ENCODE data around the gene LMO2.
"Not testable (repeated sequence)": the region's sequence is repeated elsewhere in the genome, so short reads cannot be mapped to it uniquely, and the experiment has no call there.

Gene LMO2

DNA sequence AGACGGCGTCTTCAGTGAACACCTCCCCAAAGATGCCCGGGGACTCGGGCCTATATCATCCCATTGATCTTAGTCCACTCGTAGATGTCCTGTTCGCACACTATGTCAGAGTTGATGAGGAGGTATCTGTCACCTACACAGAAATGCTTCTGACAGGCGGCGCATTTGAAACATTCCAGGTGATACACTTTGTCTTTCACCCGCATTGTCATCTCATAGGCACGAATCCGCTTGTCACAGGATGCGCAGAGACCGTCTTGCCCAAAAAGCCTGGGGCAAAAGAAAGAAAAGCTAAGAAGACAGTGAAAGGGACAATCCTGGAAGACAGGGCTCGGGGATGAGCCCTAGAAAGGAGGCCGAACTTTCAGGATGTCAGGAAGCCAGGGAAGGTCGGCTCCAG, 32.6 kb downstream of the LMO2 start:
- DNase-seq = no peak

DNA sequence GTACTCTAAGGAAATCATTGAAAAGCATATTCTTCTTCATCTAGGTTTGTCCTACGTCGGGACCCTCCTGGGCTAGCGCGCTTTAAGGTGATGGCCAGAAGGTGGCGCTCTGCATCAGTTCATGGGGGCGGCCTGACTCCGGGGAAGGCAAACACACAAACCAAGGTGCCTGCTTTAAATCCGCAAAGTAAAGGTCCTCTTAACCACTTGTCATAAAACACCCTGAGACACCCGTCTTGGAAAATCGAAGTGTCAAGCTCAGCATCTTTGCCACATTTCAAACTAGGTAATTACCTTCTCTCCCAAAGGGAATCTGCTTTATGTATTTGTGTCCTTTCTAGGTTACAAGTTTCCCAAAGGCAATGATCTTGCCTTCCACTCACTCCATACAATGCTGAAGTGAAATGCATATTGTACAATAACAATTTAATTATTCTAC, 33.9 kb downstream of the LMO2 start:
- DNase-seq = peak; percentile 63 to 91

DNA sequence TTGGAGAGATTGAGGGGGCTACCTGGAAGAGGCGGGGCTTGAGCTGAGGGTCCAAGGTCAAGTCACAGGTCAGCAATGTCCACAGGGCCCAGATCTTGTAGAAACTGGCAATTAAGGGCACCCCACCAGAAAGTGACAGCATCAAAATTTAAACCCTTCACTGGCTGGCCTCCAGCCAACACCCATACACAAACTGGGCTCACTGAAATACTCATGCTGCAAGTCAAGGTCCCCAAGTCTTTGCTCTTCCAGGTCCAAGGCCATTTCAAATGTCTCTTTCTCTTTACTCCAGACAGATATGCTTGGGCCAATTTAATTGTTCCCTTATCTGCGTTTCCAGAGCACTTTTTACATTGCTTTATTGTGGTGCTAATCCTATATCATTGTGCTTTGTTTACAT, 36.4 kb downstream of the LMO2 start:
- no peak for DNase-seq

DNA sequence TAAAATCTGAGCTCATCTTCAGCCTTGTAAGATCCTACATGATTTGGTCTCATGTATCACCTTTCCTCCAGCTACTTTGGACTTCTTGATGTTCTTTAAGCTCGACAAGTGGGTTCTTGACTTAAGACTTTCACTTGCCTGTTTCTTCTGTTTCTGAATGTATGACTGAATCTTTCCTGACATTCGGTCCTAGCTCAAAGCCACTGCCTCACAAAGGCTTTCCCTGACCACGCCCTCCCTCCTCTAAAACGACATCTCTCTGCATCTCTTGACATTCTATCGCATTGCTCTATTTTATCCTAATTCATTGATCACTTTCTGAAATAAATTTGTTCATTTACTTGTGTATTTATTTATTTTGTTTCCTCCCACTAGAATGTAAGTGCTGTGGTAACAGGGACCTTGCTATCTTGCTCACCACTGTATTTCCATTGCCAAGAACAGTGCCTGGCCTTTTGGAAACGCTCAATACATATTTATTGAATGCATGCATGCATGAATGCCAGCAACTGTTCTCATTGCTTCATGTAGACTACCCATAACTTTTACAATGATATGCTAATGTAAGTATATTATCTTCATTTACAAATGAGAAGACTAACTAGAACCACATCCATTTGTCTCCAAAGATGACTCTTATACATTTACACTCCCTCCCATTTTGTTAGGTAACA, 43.0 kb downstream of the LMO2 start:
- no peak for DNase-seq

DNA sequence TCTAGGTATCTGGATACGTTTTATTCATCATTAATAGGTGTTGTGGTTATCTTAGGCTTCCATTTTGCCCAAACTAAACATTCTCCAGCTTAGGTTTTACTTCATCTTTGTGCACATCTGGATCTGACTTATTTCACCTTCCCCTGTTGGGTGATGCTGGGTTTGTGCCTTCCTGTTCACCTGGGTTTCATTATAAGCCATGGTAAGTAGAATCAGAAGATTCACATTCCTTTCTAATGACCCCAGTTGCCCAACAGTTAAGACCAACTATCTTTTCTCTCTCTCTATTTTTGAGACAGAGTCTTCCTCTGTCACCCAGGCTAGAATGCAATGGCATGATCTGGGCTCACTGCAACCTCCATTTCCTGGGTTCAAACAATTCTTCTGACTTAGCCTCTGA, 44.6 kb downstream of the LMO2 start:
- DNase-seq = no peak

DNA sequence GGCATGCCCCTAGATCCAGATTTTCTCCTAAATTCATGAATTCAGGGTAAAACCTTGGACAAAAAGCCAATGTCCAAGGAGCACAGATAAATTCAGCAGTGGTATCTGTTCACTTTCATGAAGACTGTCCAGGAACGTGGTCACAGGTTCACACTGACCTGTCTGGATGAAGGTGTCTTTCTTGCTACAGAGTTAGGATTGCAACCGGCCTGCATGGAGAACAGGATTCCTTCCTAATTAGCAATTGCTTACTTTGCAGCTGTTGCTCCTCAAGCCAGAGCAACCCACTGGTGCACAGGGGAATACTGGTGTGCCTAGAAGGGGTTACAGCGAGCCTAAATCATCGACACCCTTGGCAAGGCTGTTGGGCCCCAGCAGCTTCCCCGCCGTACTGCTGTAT, 47.6 kb downstream of the LMO2 start:
- DNase-seq = no peak

DNA sequence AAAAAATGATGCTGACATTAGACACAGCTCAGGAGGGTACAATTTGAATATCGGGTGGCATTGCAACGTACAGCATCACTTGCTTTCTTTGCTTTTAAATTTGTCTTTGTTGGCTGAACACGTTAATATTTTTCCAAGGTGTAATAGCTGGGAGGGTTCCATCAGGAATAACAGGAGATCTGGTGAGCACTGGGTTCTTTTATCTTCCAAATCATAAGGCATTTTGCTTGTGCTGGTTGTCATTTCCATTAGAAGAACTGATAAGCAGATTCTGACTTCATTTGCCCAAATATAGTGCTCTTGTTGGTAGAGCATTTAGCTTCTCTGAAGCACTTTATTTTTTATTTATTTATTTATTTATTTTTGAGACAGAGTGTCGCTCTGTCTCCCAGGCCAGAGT, 48.9 kb downstream of the LMO2 start:
- peak in 1 of 2 experiments; percentile 36 for DNase-seq

DNA sequence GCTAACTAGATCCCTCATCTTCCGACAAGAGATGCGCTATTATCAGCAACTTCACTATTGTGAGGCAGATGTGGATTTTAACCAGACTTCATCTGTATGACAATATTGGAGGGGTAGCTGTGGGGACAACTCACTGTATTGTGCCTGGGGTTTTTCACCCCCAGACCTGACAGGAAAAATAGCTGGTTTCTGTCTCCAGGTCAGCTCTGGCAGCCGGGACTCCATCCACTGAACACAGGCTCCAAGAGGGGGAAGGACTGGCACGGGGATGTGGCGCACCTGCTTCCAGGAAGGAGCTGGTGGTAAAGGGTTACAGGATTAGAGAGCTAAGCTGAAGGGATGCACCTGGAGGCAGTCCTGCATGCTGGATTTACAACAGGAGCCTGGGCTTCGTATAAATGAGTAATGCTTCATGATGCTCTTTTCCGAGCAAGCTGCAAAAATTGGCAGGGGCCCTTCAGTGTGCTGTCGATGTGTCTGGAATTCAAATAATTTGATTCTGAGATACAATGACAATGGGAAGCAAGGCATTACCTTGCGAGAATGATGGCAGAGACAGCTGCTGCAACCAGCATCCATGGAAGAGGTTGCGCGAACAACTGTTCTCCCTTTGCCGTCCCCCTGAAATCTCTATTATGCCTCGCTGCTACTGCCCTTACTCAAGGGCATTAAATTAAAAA, 49.5 kb downstream of the LMO2 start:
- peak; percentile 40 to 71 for DNase-seq

DNA sequence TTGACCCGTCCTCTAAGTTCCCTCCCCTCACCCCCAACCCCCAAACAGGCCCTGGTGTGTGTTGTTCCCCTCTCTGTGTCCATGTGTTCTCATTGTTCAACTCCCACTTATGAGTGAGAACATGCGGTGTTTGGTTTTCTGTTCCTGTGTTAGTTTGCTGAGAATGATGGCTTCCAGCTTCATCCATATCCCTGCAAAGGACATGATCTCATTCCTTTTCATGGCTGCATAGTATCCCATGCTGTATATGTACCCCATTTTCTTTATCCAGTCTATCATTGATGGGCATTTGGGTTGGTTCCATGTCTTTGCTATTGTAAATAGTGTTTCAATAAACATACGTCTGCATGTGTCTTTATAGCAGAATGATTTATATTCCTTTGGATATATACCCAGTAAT, 53.6 kb downstream of the LMO2 start:
- DNase-seq = not testable (repeated sequence)

DNA sequence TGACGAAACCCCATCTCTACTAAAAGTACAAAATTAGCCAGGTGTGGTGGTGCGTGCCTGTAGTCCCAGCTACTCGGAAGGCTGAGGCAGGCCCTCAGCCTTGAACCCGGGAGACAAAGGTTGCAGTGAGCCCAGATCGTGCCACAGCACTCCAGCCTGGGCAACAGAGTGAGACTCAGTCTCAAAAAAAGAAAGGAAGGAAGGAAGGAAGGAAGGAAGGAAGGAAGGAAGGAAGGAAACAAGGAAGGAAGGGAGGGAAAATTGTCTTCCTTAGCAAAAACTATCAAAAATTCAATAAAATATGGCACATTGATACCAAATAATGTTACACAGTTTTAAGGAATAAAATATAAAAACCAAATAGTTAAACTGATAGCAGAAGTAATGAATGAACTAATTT, 54.5 kb downstream of the LMO2 start:
- not testable (repeated sequence) for DNase-seq

DNA sequence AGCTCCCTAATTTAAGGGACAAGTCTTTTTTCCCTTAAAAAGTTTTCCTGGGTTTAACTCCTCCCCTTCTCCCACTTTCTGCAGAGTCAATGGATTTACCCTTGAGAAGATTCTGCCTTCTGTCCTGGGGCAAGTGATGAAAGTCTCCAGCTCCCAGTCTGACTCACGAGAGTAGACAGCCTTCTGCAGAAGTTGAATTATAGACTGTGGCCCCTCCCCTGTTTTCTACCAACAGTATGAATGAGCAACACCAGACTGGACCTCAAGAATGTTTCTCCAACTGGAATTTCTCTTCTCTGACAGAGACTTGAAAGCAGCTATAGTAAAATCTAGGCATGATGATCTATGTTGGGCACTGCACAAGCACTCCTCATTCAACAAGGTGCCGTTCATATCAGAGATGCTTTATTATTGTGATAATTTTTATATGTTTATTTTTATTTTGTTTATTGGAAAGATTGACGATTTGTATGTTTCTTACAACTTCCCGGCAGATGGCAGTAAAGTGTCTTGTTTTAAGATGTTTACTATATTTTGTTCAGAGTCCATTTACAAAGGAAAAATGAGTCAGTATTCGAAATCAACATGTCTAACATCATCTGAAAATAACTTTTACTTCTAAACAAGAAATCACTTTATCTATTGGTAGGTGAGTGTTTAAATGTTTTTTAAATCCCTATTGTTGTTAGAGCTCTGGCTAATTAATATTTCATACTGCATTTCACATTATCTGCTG, 56.6 kb downstream of the LMO2 start:
- DNase-seq = peak; percentile 40 to 64

DNA sequence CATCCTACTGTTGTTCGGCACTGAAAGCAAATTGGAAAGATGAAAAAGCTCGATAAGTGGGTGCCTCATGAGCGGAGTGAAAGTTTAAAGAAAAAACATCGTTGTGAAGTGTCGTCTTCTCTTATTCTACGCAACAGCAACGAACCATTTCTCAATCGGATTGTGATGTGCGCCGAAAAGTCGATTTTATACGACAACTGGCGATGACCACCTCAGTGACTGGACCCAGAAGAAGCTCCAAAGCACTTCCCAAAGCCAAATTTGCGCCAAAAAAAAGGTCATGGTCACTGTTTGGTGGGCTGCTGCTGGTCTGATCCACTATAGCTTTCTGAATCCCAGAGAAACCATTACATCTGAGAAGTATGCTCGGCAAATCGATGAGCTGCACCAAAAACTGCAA, 59.2 kb downstream of the LMO2 start:
- DNase-seq = no peak

DNA sequence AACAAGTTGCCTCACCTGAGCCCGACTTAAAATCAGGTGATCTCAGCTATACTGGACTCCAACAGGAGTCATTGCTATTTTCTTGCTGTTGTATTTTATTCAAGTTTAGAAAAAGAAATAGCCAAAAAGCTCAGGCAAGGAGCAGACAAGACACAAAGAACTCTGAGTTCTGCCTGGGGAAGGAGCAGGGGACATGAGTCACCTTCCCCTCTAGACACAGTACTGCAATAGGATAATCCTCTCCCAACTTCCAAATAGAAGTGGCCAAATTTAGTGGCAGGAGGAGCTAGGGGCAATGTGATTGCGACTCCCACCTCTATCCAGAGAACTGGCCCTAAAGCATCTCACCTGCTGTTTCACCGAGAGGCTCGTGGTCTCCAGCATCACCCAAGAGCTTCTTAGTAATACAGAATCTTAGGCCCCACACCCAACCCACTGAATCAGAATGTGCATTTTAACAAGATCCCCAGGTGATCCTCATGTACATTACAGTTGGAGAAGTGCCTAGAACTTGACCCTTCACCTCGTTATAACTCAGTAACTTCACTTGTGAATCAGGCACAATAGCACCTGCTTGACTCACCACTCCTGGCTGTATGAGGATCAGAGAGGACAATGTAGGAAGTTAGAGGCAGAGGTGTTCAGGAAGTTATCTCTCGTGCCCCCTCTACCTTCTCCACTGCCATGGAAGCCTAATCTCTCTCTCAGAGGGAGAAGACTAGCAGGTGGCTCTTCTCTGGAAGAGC, 60.8 kb downstream of the LMO2 start:
- no peak for DNase-seq

DNA sequence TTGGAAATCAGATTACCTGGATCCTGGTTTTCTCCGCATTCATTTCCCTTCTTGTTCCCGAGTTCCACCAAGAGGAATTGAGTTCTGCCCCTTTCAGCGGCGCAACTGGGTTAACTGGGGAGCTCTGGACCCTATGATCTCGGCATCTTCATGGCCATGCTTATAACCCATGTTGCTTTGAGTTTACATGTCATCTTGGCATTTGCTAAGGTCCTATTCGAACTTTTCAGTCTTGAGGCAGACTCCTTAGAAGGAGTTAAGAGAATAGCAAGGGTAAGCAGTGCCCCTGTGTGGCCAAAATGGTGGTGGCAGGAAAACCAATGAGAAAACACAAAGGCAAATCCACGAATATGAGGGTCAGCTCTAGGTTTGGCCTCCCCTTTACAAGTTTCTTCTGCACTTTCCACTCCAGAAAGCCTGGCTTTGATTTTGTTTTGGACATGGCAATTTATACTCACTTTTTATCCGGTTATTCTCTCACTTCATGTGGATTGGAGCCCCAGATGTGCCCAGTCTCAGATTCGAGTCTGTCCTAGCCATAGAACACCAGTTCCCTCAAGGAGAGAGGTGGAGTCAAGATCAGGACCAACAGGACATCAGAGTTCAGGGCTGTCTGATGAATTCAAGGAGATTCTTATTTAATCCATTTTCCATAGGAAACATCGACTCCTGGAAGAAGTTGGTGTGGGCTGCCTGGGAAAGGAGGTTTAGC, 62.3 kb downstream of the LMO2 start:
- DNase-seq = peak; percentile 54 to 78

DNA sequence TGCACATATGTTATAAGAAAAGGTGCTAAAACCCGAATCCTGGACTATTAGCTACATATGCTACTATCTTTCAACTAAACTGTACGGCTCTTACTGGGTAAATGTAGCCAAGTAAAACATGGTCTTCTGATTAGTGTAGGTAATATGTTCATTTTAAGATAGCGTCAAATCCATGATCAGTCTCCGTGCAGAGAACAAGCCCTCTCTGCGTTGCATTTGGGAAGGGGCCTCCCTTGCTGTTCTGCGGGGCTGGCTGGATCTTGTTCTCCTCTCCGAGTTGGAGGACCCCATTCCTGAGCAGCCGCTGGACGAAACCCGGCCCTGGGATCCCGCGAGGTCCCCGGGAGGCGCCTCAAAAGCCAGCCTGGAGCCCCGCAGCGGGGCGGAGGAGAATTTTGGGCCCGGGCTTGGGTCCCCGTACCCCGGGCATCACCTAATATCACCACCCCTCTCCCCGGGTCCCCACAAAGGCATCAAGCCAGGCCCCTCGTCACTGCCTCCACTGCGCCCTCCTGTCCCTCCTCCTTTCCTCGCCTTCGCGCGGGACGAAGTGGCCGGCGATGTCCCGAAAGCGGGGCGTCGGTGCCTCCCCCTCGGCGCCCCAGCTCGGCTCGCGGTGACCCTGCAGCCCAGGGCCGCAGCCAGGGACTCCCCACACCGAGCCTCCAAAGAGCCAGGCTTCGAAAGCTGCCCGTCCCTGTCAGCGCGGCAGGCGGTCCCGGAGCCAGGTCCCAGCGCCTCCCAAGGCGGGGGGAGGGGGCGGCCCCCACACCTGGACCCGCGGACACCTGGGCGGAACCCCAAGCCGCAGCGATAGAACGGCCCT, 63.1 kb downstream of the LMO2 start:
- DNase-seq = peak in 1 of 2 experiments; percentile 61

DNA sequence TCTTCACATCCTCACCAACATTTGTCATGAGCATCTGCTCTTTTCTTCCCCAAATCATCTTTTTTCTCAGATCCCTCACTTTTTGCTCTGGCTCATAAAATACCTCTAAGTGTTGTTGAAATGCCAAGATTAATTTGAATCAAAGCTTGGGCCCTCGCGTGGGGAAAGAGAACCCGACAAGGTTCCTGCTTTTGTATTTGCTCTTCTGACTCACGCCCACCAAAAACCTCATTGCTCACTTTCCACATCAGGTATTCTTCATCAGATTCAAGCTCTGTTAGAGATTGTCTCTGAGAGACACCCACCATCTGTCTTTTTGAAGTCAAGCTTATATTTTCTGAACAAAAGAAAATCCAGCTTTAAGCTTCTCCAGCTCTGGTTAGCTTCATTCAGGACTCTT, 64.7 kb downstream of the LMO2 start:
- no peak for DNase-seq

DNA sequence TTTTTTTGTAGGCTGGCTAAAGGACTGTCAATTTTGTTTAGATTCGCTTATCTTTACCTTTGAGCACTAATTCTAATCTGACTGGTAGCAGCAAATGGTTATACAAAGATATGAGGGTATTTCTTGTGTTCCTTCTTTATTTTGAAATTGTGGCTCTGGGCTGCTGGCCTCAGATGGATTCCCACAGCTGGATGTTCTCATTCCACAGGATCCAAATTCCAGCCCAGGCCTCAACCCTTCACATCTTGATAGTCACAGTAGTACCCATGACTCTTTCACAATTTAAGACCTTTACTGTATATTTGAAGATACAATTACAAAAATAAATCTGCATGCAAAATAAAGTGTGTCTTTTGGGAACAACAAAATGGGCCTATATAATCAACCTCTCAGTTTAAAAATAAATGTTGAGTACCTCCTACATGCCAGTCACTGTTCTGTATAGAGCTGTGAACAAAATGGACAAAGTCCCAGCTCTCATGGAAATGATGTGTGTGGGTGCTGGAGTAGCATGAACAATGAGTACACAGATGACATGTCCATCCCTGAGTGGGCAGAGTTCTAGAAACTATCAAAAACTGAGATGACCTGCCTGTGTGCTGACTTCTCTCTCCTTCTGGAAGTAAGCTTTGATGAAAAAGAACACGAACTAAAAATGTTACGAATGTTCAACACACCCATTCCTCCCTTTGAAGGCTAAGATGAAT, 65.9 kb downstream of the LMO2 start:
- no peak for DNase-seq

DNA sequence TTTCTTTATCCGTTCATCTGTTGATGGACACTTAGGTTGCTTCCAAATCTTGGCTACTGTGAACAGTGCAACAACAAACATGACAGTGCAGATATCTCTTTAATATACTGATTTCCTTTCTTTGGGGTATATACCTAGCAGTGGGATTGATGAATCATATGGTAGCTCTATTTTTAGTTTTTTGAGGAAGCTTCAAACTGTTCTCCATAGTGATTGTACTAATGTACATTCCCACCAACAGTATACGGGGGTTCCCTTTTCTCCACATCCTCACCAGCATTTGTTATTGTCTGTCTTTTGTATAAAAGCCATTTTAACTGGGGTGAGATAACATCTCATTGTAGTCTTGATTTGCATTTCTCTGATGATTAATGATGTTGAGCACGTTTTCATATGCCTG, 68.9 kb downstream of the LMO2 start:
- DNase-seq = not testable (repeated sequence)

DNA sequence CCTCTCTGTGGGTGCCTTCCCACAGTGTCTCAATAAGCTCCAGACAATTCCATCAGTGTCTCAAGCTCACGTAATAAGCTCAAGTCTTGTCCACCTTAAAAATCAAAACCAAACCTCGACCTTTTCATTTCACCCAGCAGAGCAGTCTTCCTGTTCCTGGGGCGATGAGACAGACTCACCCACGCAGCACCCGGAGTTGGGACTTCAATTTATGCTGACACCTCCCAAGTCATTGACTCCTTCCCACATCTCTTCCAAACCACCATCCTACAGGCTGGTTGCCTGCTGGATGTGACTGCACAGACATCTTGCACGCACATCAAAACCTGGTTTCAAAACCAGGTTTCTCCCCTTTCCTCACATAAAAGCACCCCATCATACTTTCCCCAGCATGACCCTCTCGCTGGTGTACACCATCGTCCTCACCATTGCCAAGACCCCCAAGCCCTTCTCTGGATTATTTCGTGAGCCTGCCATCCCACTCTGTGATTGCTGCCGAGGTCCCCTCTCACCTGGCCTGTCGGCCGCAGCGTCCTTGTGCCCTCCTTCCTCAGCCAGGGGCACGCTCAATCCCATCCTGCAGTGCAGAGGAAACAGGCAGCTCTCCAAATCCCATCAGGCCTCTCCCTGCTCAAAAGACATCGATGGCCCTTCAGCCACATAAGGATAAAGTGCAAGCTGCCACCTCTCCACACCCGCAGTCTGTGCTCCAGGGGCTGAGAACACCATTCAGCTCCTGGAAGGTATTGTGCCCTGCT, 72.4 kb downstream of the LMO2 start:
- no peak for DNase-seq
